MCF 10A (cell line): Measurements from ENCODE around the gene ERMARD. TPM values are rescaled to one million over a fixed set of nuclear protein-coding genes. Genes with fewer than 3 reads are reported as not detected.

Source experiments
- BruUV-seq: library from RNA; stranded (reverse); fragments of 400-500 nt; replicated peaks from 2 replicates; lab custom pipeline; 2021; lab: Mats Ljungman, UMichigan
- CTCF ChIA-PET: fragments of 300-600 bp; sonication (Branson Sonifier 250); formaldehyde crosslinking; extraction: SDS; loops from one replicate; lab custom pipeline; 2021; ENCODE audit warnings: antibody characterized with exemption, inconsistent platforms; lab: Yijun Ruan, JAX
- POLR2A ChIA-PET: fragments of 300-600, 350-650 bp; sonication (Branson Sonifier 250); formaldehyde crosslinking; extraction: SDS; loops from one replicate; lab custom pipeline; 2020; ENCODE audit warnings: antibody characterized with exemption, inconsistent platforms; lab: Yijun Ruan, JAX
- DNase-seq: peaks from one replicate; pipeline ENCODE4 v3.0.0-alpha.2; 2018; ENCODE audit not compliant: unreplicated experiment
- H3K27ac Mint-ChIP-seq: one replicate; pipeline ENCODE4 v1.8.0; 2022; ENCODE audit warnings: mild to moderate bottlenecking, low read depth, mixed read lengths; ENCODE audit not compliant: unreplicated experiment
- H3K27me3 Mint-ChIP-seq: one replicate; pipeline ENCODE4 v1.8.0; 2022; ENCODE audit warnings: mixed read lengths; ENCODE audit not compliant: insufficient read depth, unreplicated experiment
- H3K36me3 Mint-ChIP-seq: one replicate; pipeline ENCODE4 v1.8.0; 2022; ENCODE audit warnings: mild to moderate bottlenecking, moderate library complexity, mixed read lengths; ENCODE audit not compliant: insufficient read depth, unreplicated experiment
- H3K4me1 Mint-ChIP-seq: one replicate; pipeline ENCODE4 v1.8.0; 2022; ENCODE audit warnings: mixed read lengths; ENCODE audit not compliant: insufficient read depth, unreplicated experiment
- H3K4me3 Mint-ChIP-seq: one replicate; pipeline ENCODE4 v1.8.0; 2022; ENCODE audit warnings: mild to moderate bottlenecking, moderate library complexity, mixed read lengths; ENCODE audit not compliant: unreplicated experiment
- H3K9me3 Mint-ChIP-seq: one replicate; pipeline ENCODE4 v1.8.0; 2022; ENCODE audit warnings: mixed read lengths; ENCODE audit not compliant: unreplicated experiment
- intact Hi-C: fragments of 100-400 bp; cut with micrococcal nuclease; formaldehyde crosslinking; loops from 2 replicates; pipeline ENCODE4 v1.14.1; 2022
- total RNA-seq: library from RNA; stranded (reverse); gene quantifications from 2 replicates; pipeline ENCODE4 v1.2.3, GENCODE V29; 2022
- TF ChIP-seq, protein P1 (sequence below): fragments of 200-600 bp; IDR thresholded peaks from one replicate; pipeline ENCODE4 v1.8.0; 2022; ENCODE audit warnings: antibody characterized with exemption, mild to moderate bottlenecking; ENCODE audit not compliant: unreplicated experiment

ERMARD gene
- total RNA-seq, 1 experiment from 2014 or later, result 42.8 TPM

GRCh38 chr6:169722362-169723199 is 28.8 kb upstream of the ERMARD start:
- peak; percentile 68 for DNase-seq
- TF ChIP-seq, protein P1, sequence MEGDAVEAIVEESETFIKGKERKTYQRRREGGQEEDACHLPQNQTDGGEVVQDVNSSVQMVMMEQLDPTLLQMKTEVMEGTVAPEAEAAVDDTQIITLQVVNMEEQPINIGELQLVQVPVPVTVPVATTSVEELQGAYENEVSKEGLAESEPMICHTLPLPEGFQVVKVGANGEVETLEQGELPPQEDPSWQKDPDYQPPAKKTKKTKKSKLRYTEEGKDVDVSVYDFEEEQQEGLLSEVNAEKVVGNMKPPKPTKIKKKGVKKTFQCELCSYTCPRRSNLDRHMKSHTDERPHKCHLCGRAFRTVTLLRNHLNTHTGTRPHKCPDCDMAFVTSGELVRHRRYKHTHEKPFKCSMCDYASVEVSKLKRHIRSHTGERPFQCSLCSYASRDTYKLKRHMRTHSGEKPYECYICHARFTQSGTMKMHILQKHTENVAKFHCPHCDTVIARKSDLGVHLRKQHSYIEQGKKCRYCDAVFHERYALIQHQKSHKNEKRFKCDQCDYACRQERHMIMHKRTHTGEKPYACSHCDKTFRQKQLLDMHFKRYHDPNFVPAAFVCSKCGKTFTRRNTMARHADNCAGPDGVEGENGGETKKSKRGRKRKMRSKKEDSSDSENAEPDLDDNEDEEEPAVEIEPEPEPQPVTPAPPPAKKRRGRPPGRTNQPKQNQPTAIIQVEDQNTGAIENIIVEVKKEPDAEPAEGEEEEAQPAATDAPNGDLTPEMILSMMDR, result no peak
- Mint-ChIP-seq H3K27ac (peak overlapping the region; percentile 70), H3K4me1 (peaks cover 10% of the 10 kb centered on the region), H3K36me3 (peaks cover 9% of the 10 kb centered on the region), H3K4me3 (peak overlapping the region; percentile 90), H3K27me3 (no peaks in the 10 kb centered on the region), H3K9me3 (no peaks in the 10 kb centered on the region)
- POLR2A ChIA-PET, result interaction anchor here (0.6 to 5.6 kb wide), 16 partner anchors 9 to 831 kb away, joined by 3 to 102 read pairs (median 4); partner anchors contain the start of genes C6orf120, DYNLT2, ERMARD and PSMB1
- CTCF ChIA-PET, result interaction anchor here (2.0 kb wide), 1 partner anchor 22 kb away, joined by 8 read pairs; no protein-coding TSS in a partner anchor
- BruUV-seq, result TSS peak; percentile 39
- intact Hi-C loops, result loop anchor here (2.0 kb wide), 1 partner anchor 694 kb away; no protein-coding TSS in a partner anchor

- TF ChIP-seq, protein P1, result no peak
- H3K4me3 Mint-ChIP-seq, result peak overlapping the region; percentile 90
- H3K9me3 Mint-ChIP-seq, result no peaks in the 10 kb centered on the region
- intact Hi-C loops, result loop anchor here (2.0 kb wide), 1 partner anchor 695 kb away; no protein-coding TSS in a partner anchor
- H3K27ac Mint-ChIP-seq, result peak overlapping the region; percentile 70
- H3K36me3 Mint-ChIP-seq, result peaks cover 1% of the 10 kb centered on the region
- no TSS peak for BruUV-seq
- H3K4me1 Mint-ChIP-seq, result peaks cover 10% of the 10 kb centered on the region
- peak; percentile 56 for DNase-seq
- ChIA-PET POLR2A (interaction anchor here (0.7 to 5.6 kb wide), 11 partner anchors 8 to 830 kb away, joined by 3 to 102 read pairs (median 8); partner anchors contain the start of genes C6orf120, DYNLT2, ERMARD and PSMB1), CTCF (interaction anchor here (2.0 kb wide), 1 partner anchor 22 kb away, joined by 8 read pairs; no protein-coding TSS in a partner anchor)
- H3K27me3 Mint-ChIP-seq, result no peaks in the 10 kb centered on the region
Observed at GRCh38 chr6:169723200-169723909, 28.1 kb upstream of the ERMARD start.

DNA sequence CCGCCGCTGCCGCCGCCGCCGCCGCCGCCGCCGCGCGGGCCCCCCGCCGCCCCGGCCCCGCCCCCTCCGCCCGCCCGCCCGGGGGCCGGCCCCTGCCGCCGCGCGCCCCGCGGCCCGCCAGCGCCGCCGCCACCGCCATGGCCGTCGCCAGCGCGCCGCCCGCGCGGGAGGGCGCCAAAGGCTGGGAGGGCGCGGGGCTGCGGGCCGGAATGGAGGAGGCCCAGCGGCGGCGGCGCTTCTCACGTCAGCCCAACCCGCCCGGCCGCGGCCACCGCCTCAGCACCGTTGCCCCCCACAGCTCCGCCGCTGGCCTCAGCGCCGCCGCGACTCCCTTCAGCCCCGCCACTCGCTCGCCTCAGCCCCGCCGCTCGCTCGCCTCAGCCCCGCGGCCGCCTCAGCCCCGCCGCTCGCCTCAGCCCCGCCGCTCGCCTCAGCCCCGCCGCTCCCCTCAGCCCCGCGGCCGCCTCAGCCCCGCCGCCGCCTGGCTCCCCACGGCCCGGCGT is 27.4 kb upstream of the ERMARD start:
- CTCF ChIA-PET, result no interaction called here
- POLR2A ChIA-PET, result interaction anchor here (0.7 to 5.6 kb wide), 7 partner anchors 14 to 829 kb away, joined by 3 to 102 read pairs (median 27); partner anchors contain the start of genes C6orf120, DYNLT2, ERMARD and PSMB1
- TF ChIP-seq, protein P1, result no peak
- no peaks in the 10 kb centered on the region for H3K27me3 Mint-ChIP-seq
- H3K9me3 Mint-ChIP-seq, result no peaks in the 10 kb centered on the region
- intact Hi-C loops, result loop anchor here (2.0 kb wide), 1 partner anchor 695 kb away; no protein-coding TSS in a partner anchor
- H3K36me3 Mint-ChIP-seq, result no peaks in the 10 kb centered on the region
- DNase-seq, result peak; percentile 26
- BruUV-seq, result no TSS peak
- H3K4me3 Mint-ChIP-seq, result peak overlapping the region; percentile 59
- H3K4me1 Mint-ChIP-seq, result peaks cover 9% of the 10 kb centered on the region
- H3K27ac Mint-ChIP-seq, result no peak overlapping the region
